Astrocyte of the spinal cord (primary cell): ENCODE results near the gene LYZL2.

Experiments
- DNase-seq: peaks from one replicate; pipeline ENCODE4 v3.0.0; 2011; ENCODE audit warnings: low read depth, low spot score
- H3K4me3 ChIP-seq: 2 replicates; pipeline ENCODE4 v1.5.1; 2011; ENCODE audit warnings: low read depth, mild to moderate bottlenecking, low read length, moderate library complexity
- in situ Hi-C: cut with HindIII; loops from 2 replicates; pipeline ENCODE4 v1.10.0; 2017; ENCODE audit warnings: low sequenced_read_pairs
- TF ChIP-seq, protein P1 (sequence below): IDR thresholded peaks from 2 replicates; pipeline ENCODE4 v1.5.1; 2012; ENCODE audit warnings: low read depth, mild to moderate bottlenecking, low read length, inconsistent platforms

LYZL2 gene

DNA sequence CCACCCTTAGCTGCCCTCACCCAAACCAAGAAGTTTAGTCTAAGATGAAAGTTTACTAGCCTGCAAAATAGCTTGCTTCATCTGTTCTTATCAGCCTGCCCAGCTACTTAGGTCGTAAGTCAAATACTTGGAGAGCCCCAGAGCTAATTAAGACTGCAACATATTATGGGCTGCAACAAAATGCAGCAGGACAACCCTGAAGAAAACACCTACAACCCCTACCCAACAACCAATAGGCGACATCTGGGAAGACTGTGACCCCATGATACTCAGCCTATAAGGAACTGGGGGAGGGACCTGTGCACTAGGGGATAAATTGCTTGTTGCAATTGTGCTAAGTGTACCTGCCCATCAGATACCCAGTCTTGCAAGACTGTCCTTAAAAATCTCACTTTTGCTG, 64.1 kb downstream of the LYZL2 start:
- H3K4me3 ChIP-seq, result no peak overlapping the region
- no peak for DNase-seq
- TF ChIP-seq, protein P1, sequence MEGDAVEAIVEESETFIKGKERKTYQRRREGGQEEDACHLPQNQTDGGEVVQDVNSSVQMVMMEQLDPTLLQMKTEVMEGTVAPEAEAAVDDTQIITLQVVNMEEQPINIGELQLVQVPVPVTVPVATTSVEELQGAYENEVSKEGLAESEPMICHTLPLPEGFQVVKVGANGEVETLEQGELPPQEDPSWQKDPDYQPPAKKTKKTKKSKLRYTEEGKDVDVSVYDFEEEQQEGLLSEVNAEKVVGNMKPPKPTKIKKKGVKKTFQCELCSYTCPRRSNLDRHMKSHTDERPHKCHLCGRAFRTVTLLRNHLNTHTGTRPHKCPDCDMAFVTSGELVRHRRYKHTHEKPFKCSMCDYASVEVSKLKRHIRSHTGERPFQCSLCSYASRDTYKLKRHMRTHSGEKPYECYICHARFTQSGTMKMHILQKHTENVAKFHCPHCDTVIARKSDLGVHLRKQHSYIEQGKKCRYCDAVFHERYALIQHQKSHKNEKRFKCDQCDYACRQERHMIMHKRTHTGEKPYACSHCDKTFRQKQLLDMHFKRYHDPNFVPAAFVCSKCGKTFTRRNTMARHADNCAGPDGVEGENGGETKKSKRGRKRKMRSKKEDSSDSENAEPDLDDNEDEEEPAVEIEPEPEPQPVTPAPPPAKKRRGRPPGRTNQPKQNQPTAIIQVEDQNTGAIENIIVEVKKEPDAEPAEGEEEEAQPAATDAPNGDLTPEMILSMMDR, result no peak
- in situ Hi-C loops, result no loop called here

DNA sequence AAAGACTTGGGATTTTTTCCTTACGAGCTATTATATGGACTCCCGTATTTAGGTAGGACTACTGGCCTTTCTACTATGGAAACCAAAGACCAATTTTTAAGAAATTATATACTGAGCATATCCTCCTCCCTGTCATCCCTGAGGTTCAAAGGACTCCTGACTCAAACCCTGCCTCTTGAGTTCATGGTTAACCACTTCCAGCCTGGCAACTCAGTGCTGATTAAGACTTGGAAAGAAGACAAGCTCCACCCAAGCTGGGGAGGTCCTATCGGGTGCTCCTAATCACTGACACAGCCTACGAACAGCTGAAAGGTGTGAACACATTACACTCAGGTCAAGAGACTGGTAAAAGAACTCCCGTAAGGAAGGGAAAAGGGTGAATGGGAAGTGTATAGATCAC, 66.8 kb downstream of the LYZL2 start:
- TF ChIP-seq, protein P1, result no peak
- H3K4me3 ChIP-seq, result no peak overlapping the region
- in situ Hi-C loops, result no loop called here
- no peak for DNase-seq
